Measurements from ENCODE around the gene IFNK. TPM values are rescaled to one million over a fixed set of nuclear protein-coding genes. Genes with fewer than 3 reads are reported as not detected.

Gene IFNK
- total and polyA plus RNA-seq, 8 donors: 0.14 TPM; not detected in 7

GRCh38 chr9:27536168-27536567, 12.1 kb downstream of the IFNK start:
- no peaks in the 10 kb centered on the region for H3K27me3 ChIP-seq
- H3K36me3 ChIP-seq: peaks cover 0 to 6% of the 10 kb centered on the region in 2 donors
- ATAC-seq (peak; percentile 3), DNase-seq (no peak)
- H3K27ac ChIP-seq: no peak overlapping the region
- no peak for TF ChIP-seq CTCF (IDR thresholded peaks at IDR 0.05)
- H3K4me3 ChIP-seq: no peak overlapping the region
- peaks cover 4 to 38% of the 10 kb centered on the region in 2 donors for H3K4me1 ChIP-seq
- no peaks in the 10 kb centered on the region for H3K9me3 ChIP-seq
- intact Hi-C loops (cut with DNase I): loop anchor here in 1 of 2 donors (10.0 kb wide), 1 partner anchor 201 kb away; no protein-coding TSS in a partner anchor

- Histone ChIP-seq H3K4me1 (peaks cover 4 to 38% of the 10 kb centered on the region in 2 donors), H3K4me3 (no peak overlapping the region), H3K27me3 (no peaks in the 10 kb centered on the region), H3K27ac (no peak overlapping the region), H3K36me3 (peaks cover 0 to 6% of the 10 kb centered on the region in 2 donors), H3K9me3 (no peaks in the 10 kb centered on the region)
- ATAC-seq (peak; percentile 52), DNase-seq (peak in 1 of 4 donors; percentile 37)
- intact Hi-C loops (cut with DNase I): loop anchor here in 1 of 2 donors (10.0 kb wide), 1 partner anchor 202 kb away; no protein-coding TSS in a partner anchor
- no peak for TF ChIP-seq CTCF (IDR thresholded peaks at IDR 0.05)
These were observed 12.9 kb downstream of the IFNK start for GRCh38 chr9:27537027-27537435.

GRCh38 chr9:27537756-27538155, 13.7 kb downstream of the IFNK start:
- no peak for ATAC-seq
- TF ChIP-seq CTCF (IDR thresholded peaks at IDR 0.05): no peak
- H3K9me3 ChIP-seq: no peaks in the 10 kb centered on the region
- no peaks in the 10 kb centered on the region for H3K27me3 ChIP-seq
- H3K36me3 ChIP-seq: peaks cover 0 to 6% of the 10 kb centered on the region in 2 donors
- H3K4me3 ChIP-seq: no peak overlapping the region
- no peak overlapping the region for H3K27ac ChIP-seq
- DNase-seq: no peak
- intact Hi-C loops (cut with DNase I): loop anchor here in 1 of 2 donors (10.0 kb wide), 1 partner anchor 203 kb away; no protein-coding TSS in a partner anchor
- H3K4me1 ChIP-seq: peaks cover 4 to 38% of the 10 kb centered on the region in 2 donors

- DNase-seq (no peak), ATAC-seq (no peak)
- intact Hi-C loops (cut with DNase I): loop anchor here in 1 of 2 donors (10.0 kb wide), 1 partner anchor 204 kb away; no protein-coding TSS in a partner anchor
- TF ChIP-seq CTCF (IDR thresholded peaks at IDR 0.05): no peak
- Histone ChIP-seq H3K4me1 (peaks cover under 1 to 38% of the 10 kb centered on the region in 2 donors), H3K36me3 (peaks cover 0 to 10% of the 10 kb centered on the region in 2 donors), H3K9me3 (no peaks in the 10 kb centered on the region), H3K27me3 (no peaks in the 10 kb centered on the region), H3K27ac (no peak overlapping the region), H3K4me3 (no peak overlapping the region)
These were observed 14.6 kb downstream of the IFNK start for GRCh38 chr9:27538647-27539046.

- H3K4me1 ChIP-seq: peaks cover 0 to 29% of the 10 kb centered on the region in 2 donors
- H3K9me3 ChIP-seq: no peaks in the 10 kb centered on the region
- no peaks in the 10 kb centered on the region for H3K27me3 ChIP-seq
- peak; percentile 67 for ATAC-seq
- TF ChIP-seq CTCF (IDR thresholded peaks at IDR 0.05): no peak
- H3K27ac ChIP-seq: peak overlapping the region; percentile 35 to 65
- no peak overlapping the region for H3K4me3 ChIP-seq
- intact Hi-C loops (cut with DNase I): loop anchor here in 1 of 2 donors (10.0 kb wide), 1 partner anchor 205 kb away; no protein-coding TSS in a partner anchor
- peak in 2 of 4 donors; percentile 41 to 59 for DNase-seq
- peaks cover 0 to 18% of the 10 kb centered on the region in 2 donors for H3K36me3 ChIP-seq
These were observed 15.7 kb downstream of the IFNK start for GRCh38 chr9:27539479-27540441.

All from left lung (tissue), 10 donors.